Measurements from ENCODE around the gene GNPTG.

GNPTG gene

DNA sequence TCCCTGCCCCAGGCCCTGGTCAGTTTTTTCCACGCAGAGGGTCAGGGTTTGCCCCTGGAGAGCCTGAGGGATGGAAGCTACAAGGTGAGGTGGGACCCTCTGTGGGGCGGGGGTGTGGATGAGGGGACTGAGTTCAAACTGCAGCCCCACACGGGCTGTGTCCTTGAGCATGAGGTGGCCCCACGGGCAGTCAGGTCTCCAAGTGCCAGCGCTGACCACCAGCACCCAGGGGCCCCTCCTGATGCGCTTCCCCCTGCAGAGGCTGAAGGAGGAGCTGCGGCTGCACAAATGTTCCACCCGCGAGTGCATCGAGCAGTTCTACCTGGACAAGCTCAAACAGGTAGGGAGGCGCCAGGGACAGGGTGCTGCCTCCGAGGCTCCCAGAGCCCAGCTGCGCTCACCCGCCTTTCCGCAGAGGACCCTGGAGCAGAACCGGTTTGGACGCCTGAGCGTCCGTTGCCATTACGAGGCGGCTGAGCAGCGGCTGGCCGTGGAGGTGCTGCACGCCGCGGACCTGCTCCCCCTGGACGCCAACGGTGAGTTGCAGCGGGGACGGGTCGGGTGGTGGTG lies 4.4 kb upstream of the GNPTG start:
- DNase-seq (ENCODE audit: low read depth in 2 of 2, low spot score in 1 of 2), result no peak

DNA sequence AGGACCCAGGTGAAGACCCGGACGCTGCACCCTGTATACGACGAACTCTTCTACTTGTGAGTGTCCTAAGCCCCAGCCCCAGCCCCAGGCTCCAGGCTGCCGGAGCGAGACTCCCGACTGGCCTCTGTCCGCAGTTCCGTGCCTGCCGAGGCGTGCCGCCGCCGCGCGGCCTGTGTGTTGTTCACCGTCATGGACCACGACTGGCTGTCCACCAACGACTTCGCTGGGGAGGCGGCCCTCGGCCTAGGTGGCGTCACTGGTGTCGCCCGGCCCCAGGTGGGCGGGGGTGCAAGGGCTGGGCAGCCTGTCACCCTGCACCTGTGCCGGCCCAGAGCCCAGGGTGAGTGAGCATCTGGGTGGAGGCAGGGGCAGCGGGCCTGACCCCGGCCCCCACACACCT lies 3.8 kb upstream of the GNPTG start:
- DNase-seq (ENCODE audit: low read depth in 2 of 2, low spot score in 1 of 2), result no peak

GRCh38 chr16:1348441-1348840 lies 3.3 kb upstream of the GNPTG start:
- no peak for DNase-seq (ENCODE audit: low read depth in 2 of 2, low spot score in 1 of 2)

- no peak for DNase-seq (ENCODE audit: low read depth in 2 of 2, low spot score in 1 of 2)
Measured at GRCh38 chr16:1348926-1349325, 2.8 kb upstream of the GNPTG start.

DNA sequence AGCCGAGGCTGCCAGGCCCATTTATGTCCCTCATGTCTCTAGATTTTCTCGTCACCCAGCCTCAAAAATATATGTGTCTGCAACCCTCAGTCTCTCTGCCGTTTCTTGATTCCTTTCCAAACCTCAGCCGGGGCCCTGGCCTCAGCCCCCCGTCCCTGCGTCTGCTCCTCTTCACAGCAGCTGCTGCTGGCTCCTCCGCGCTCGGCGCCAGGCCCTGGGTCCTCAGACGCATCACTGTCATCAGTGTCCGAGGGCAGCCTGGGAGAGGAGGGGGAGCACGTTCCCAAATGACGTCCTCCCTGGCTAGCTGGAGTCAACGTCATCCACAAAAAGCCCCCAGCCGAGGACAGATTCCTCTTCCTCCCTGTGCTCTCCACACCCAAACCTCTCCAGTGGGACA lies 2.4 kb upstream of the GNPTG start:
- no peak for DNase-seq (ENCODE audit: low read depth in 2 of 2, low spot score in 1 of 2)

- no peak for DNase-seq (ENCODE audit: low read depth in 2 of 2, low spot score in 1 of 2)
Measured at GRCh38 chr16:1349951-1350350, 1.8 kb upstream of the GNPTG start.

DNA sequence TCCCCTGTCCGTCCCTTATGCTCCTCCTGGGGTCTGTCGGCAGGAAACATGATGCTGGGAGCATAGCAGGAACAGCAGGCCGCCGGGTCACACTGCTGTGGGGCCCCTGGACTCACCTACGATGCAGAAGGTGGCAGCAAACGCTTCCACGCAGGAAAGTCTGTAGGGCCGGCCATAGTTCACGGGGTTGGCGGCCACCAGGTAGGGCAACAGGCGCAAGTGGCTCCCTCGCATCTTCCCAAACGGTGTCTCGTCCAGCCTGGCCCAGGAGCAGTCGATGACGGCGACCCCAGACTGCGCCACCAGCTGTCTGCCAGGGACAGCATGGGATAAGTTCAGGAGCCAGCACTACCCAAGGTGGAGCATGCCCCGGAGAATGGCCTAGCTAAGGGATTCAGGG lies 1.0 kb upstream of the GNPTG start:
- DNase-seq (ENCODE audit: low read depth in 2 of 2, low spot score in 1 of 2), result no peak

- DNase-seq (ENCODE audit: low read depth in 2 of 2, low spot score in 1 of 2), result no peak
Measured at GRCh38 chr16:1351215-1351581, 533 bp upstream of the GNPTG start.

- DNase-seq (ENCODE audit: low read depth in 2 of 2, low spot score in 1 of 2), result no peak
Measured at GRCh38 chr16:1354815-1355540, 3.2 kb downstream of the GNPTG start.

- DNase-seq (ENCODE audit: low read depth in 2 of 2, low spot score in 1 of 2), result no peak
Measured at GRCh38 chr16:1355591-1355990, 3.9 kb downstream of the GNPTG start.

DNA sequence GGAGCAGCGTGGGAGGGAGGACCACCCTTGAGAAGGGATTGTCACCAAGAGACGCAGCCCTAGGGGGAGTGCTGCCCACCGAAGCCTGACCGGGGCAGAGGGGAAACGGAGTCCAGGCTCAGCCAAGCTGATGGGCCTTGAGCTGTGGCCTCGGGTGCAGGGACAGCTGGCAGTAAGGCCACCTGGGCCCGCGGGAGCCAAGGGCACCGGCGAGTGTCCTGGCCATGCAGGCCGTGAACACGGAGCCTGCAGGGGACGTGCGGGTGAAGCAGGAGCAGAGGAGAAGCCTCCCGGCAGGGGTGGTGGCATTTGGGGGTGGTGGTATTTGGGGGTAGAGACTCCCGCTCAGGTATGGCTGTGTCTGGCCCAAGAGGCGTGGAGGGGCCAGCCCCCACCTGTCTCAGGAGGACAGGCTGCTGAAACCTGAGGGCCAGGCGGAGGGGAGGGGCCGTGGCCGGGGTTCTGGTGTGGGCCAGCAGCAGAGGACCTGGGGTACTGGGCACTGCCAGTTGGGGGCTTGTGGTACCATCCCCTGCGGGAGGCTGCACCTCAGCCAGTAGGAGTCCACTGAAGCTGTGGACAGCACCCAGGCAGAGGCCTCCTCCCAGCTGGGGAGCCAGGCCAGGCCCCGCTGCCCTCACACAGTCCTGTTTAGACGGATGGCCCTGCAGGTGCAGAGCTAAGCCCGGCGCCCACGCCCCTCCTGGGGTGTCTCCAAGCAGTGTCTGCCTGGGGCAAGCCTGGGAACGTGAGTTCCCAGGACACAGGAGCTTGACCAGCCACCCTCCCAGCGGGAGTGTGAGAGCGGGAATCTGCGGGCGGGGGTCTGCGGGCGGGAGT lies 4.5 kb downstream of the GNPTG start:
- DNase-seq (ENCODE audit: low read depth in 2 of 2, low spot score in 1 of 2), result no peak

DNA sequence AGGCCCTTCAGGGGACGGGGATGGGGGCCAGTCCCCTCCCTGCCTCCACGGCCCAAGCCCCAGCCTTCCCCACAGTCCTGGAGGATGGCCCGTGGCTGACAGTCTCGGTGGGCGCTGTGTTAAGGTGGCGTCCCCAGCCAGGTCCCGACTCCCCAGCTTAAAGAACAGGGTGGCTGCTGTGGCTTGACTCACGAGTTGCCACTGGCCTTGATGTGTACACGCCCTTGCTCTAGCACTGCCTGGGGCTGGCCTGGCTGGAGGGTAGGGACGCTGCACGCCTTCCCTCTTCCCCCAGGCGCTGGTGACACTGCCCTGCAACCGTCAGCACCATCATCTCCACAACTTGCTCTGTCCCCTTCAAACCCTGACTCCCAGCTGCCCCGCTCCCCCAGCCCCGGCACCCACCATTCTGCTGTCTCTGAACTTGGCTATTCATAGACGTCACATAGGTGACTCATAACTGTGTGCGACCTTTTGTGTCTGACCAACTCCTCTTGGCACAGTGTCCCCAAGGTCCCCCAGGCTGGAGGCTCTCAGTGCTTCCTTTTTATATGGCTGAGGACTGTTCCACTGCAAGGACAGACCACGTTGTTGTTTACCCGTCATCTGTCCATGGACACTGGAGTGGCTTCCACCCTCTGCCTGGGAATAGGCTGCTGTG lies 6.3 kb downstream of the GNPTG start:
- no peak for DNase-seq (ENCODE audit: low read depth in 2 of 2, low spot score in 1 of 2)

DNA sequence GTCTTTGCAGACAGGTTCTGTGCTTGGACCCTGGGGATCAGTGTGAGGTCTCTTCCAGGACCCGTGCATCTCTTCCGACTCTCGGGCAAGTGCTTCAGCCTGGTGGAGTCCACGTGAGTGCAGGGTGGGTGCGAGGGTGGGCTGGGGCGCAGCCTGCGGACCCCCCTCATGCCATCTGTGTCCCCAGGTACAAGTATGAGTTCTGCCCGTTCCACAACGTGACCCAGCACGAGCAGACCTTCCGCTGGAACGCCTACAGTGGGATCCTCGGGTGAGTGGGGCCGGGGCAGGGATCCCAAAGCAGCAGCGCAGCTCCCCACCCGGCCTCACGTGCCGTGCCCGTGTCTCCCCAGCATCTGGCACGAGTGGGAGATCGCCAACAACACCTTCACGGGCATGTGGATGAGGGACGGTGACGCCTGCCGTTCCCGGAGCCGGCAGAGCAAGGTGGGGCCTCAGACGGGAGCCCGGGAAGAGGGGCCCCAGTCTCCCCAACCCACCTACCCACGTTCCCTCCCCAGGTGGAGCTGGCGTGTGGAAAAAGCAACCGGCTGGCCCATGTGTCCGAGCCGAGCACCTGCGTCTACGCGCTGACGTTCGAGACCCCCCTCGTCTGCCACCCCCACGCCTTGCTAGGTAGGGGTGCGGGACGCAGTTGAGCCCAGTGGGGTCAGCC lies 10.1 kb downstream of the GNPTG start:
- DNase-seq (ENCODE audit: low read depth in 2 of 2, low spot score in 1 of 2), result no peak

GRCh38 chr16:1362807-1363206 lies 11.1 kb downstream of the GNPTG start:
- no peak for DNase-seq (ENCODE audit: low read depth in 2 of 2, low spot score in 1 of 2)

DNA sequence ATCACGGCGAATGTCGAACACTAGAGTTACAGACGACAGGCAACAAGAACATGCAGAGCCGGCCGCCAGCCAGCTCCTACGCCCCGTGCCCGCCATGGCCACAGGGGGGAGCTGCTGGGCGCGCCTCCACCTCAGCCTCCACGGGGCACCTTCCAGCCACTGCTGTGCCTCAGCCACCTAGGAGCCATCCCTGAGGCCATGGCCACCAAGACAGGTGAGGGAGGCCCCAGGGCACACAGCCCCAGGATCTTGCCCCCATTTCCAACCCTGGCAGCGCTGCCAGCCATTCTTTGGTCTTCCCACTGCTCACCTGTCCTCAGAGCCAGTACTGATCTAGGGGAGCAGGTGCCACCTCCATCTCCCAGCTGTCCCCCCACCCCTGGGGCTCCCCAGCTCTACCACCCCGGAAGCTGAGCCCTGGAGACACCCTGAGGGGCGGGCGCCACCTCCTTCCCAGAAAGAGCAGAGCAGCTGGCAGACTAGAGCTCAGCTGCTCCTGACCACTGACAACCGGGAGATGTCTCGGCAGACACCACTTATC lies 11.8 kb downstream of the GNPTG start:
- DNase-seq (ENCODE audit: low read depth in 2 of 2, low spot score in 1 of 2), result peak in 1 of 2 donors; percentile 42

DNA sequence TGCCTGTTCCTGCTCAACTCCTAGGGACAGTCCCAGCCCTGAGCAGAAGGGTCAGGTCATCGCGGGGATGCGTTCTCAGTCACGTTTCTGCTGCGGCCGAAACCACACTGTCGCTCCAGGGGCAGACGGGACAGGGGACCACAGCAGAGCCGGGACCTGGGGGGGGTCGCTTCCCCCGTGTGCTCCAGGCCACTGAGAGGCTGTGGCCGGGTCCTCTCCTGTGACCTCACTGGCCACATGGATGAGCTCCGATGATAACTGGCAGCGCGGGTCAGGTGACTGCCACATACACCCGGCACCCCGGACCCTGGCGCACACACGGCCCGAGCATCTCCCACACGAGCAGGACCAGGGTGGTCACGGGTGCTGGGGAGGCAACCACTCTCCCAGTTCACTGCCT lies 12.8 kb downstream of the GNPTG start:
- no peak for DNase-seq (ENCODE audit: low read depth in 2 of 2, low spot score in 1 of 2)

- no peak for DNase-seq (ENCODE audit: low read depth in 2 of 2, low spot score in 1 of 2)
Measured at GRCh38 chr16:1366060-1366711, 14.5 kb downstream of the GNPTG start.

- no peak for DNase-seq (ENCODE audit: low read depth in 2 of 2, low spot score in 1 of 2)
Measured at GRCh38 chr16:1366712-1367299, 15.1 kb downstream of the GNPTG start.

GRCh38 chr16:1367486-1368174 lies 15.9 kb downstream of the GNPTG start:
- DNase-seq (ENCODE audit: low read depth in 2 of 2, low spot score in 1 of 2), result no peak
